ENCODE results near the gene SASH1.

Gene SASH1

GRCh38 chr6:148432462-148433195, 90.0 kb downstream of the SASH1 start:
- no peak for DNase-seq (ENCODE audit: low read depth in 2 of 2)

GRCh38 chr6:148435386-148435785, 92.7 kb downstream of the SASH1 start:
- no peak for DNase-seq (ENCODE audit: low read depth in 2 of 2)

- DNase-seq (ENCODE audit: low read depth in 2 of 2), result no peak
Measured at GRCh38 chr6:148436466-148436865, 93.8 kb downstream of the SASH1 start.

- no peak for DNase-seq (ENCODE audit: low read depth in 2 of 2)
Measured at GRCh38 chr6:148438632-148439031, 96.0 kb downstream of the SASH1 start.

GRCh38 chr6:148440016-148440415, 97.4 kb downstream of the SASH1 start:
- DNase-seq (ENCODE audit: low read depth in 2 of 2), result no peak

GRCh38 chr6:148440877-148441453, 98.3 kb downstream of the SASH1 start:
- no peak for DNase-seq (ENCODE audit: low read depth in 2 of 2)

GRCh38 chr6:148441454-148441911, 98.8 kb downstream of the SASH1 start:
- no peak for DNase-seq (ENCODE audit: low read depth in 2 of 2)

- no peak for DNase-seq (ENCODE audit: low read depth in 2 of 2)
Measured at GRCh38 chr6:148443798-148444560, 101.3 kb downstream of the SASH1 start.

- DNase-seq (ENCODE audit: low read depth in 2 of 2), result no peak
Measured at GRCh38 chr6:148445116-148445515, 102.5 kb downstream of the SASH1 start.

- no peak for DNase-seq (ENCODE audit: low read depth in 2 of 2)
Measured at GRCh38 chr6:148445620-148446019, 103.0 kb downstream of the SASH1 start.

GRCh38 chr6:148446681-148447080, 104.0 kb downstream of the SASH1 start:
- no peak for DNase-seq (ENCODE audit: low read depth in 2 of 2)

- DNase-seq (ENCODE audit: low read depth in 2 of 2), result no peak
Measured at GRCh38 chr6:148447521-148448230, 105.0 kb downstream of the SASH1 start.

- no peak for DNase-seq (ENCODE audit: low read depth in 2 of 2)
Measured at GRCh38 chr6:148448369-148449012, 105.9 kb downstream of the SASH1 start.

GRCh38 chr6:148450866-148451265, 108.2 kb downstream of the SASH1 start:
- DNase-seq (ENCODE audit: low read depth in 2 of 2), result no peak

- DNase-seq (ENCODE audit: low read depth in 2 of 2), result no peak
Measured at GRCh38 chr6:148451690-148452089, 109.1 kb downstream of the SASH1 start.

- no peak for DNase-seq (ENCODE audit: low read depth in 2 of 2)
Measured at GRCh38 chr6:148452876-148453275, 110.2 kb downstream of the SASH1 start.

- DNase-seq (ENCODE audit: low read depth in 2 of 2), result no peak
Measured at GRCh38 chr6:148453906-148454305, 111.3 kb downstream of the SASH1 start.

- no peak for DNase-seq (ENCODE audit: low read depth in 2 of 2)
Measured at GRCh38 chr6:148455225-148455624, 112.6 kb downstream of the SASH1 start.

GRCh38 chr6:148455674-148456558, 113.3 kb downstream of the SASH1 start:
- DNase-seq (ENCODE audit: low read depth in 2 of 2), result no peak

GRCh38 chr6:148457137-148457842, 114.7 kb downstream of the SASH1 start:
- no peak for DNase-seq (ENCODE audit: low read depth in 2 of 2)
